H1 (cell line): ENCODE measurements around the gene NMT2. TPM values are rescaled to one million over a fixed set of nuclear protein-coding genes. Genes with fewer than 3 reads are reported as not detected.

Experiments
- ASH2L ChIP-seq: fragments of 200-600, 300-600 bp; sonication (generic); IDR thresholded peaks from one replicate; pipeline ENCODE4 v1.7.1; 2017; ENCODE audit warnings: low read length
- ATF2 ChIP-seq: IDR thresholded peaks from 2 replicates; pipeline ENCODE4 v1.6.1; 2012; ENCODE audit warnings: low read length, inconsistent platforms
- polyA plus RNA-seq, 7 experiments: library from polyadenylated mRNA; depleted of rRNA in 3 of 7; stranded (reverse) in 5 of 7; unstranded in 2 of 7; fragments of >200 nt in 5 of 7; fragments of 200-250 nt in 2 of 7; gene quantifications; 1 replicate in 5 of 7; 2 replicates in 1 of 7; 4 replicates in 1 of 7; pipeline versions ENCODE4 v1.2.1 to v1.2.3, GENCODE V29; 2011 to 2013; ENCODE audit warnings: missing spikeins in 2 of 7, mixed read lengths in 2 of 7
- total RNA-seq: library from RNA; stranded (reverse); fragmentation: NEBNext Ultra II Directional; extraction: Animal tissue kit (Norgen Biotek cat#: 25700); gene quantifications from 2 replicates; pipeline ENCODE4 v1.2.1, GENCODE V29; 2021

Gene NMT2
- total and polyA plus RNA-seq, 2 of the 8 experiments (the other 6 are each of a cell fraction or from before 2014, with no cell fraction given): 4.4 to 15.4 TPM

GRCh38 chr10:15211464-15211979, 43.0 kb upstream of the NMT2 start (continued):
- no peak for TF ChIP-seq ATF2
- no peak for TF ChIP-seq ASH2L
